ENCODE data around the gene CAND2. TPM values are rescaled to one million over a fixed set of nuclear protein-coding genes. Genes with fewer than 3 reads are reported as not detected.
"Not testable (repeated sequence)": the region's sequence is repeated elsewhere in the genome, so short reads cannot be mapped to it uniquely, and the experiment has no call there.

The CAND2 gene
- total and polyA plus RNA-seq, 2 experiments from 2014 or later, result 0.43 to 0.53 TPM

GRCh38 chr3:12879191-12879815 is 82.8 kb downstream of the CAND2 start:
- Histone ChIP-seq H3K79me2 (ENCODE audit: insufficient read depth) (no peaks in the 10 kb centered on the region), H3K9me2 (ENCODE audit: insufficient read depth) (no peaks in the 10 kb centered on the region), H3K4me3 (no peak overlapping the region), H2AFZ (no peak overlapping the region), H3K27me3 (replicated peaks; ENCODE audit: insufficient read depth) (no peaks in the 10 kb centered on the region; the same call in 1 of the 2 replicates), H3K4me1 (ENCODE audit: insufficient read depth) (no peaks in the 10 kb centered on the region), H3K36me3 (ENCODE audit: low read depth) (no peaks in the 10 kb centered on the region), H3F3A (ENCODE audit: insufficient read depth) (no peaks in the 10 kb centered on the region), H4K20me1 (ENCODE audit: insufficient read depth) (no peaks in the 10 kb centered on the region), H3K27ac (no peak overlapping the region), H3K9me3 (ENCODE audit: low read depth) (no peaks in the 10 kb centered on the region), H3K9ac (no peak overlapping the region), H3K4me2 (ENCODE audit: unreplicated experiment) (no peak overlapping the region)
- DNase-seq, result peak; percentile 19
- WGBS, 2 experiments (ENCODE audit: low coverage in 1 of 2, low lambda C conversion rate in 2 of 2, missing lambda C conversion rate in 2 of 2), result 74% methylated on average over 5 of the region's 5 CpGs
- in situ Hi-C loops (cut with MboI), result no loop called here
- TF ChIP-seq EZH2phosphoT487 (IDR thresholded peaks at IDR 0.05; ENCODE audit: insufficient read depth, low read depth), result no peak
- TF ChIP-seq EZH2 (IDR thresholded peaks at IDR 0.05; ENCODE audit: insufficient read depth, poor library complexity, severe bottlenecking), result no peak

GRCh38 chr3:12881858-12882257 is 85.4 kb downstream of the CAND2 start:
- 79 to 84% methylated on average over 11 to 12 of the region's 12 CpGs for WGBS, 2 experiments (ENCODE audit: low coverage in 1 of 2, low lambda C conversion rate in 2 of 2, missing lambda C conversion rate in 2 of 2)
- H3K79me2 ChIP-seq (ENCODE audit: insufficient read depth); H3K4me3 ChIP-seq; H4K20me1 ChIP-seq (ENCODE audit: insufficient read depth); H2AFZ ChIP-seq; in situ Hi-C loops (cut with MboI); H3K36me3 ChIP-seq (ENCODE audit: low read depth); H3K4me2 ChIP-seq (ENCODE audit: unreplicated experiment); H3K9ac ChIP-seq; H3K9me2 ChIP-seq (ENCODE audit: insufficient read depth); H3K9me3 ChIP-seq (ENCODE audit: low read depth); DNase-seq; H3K27me3 ChIP-seq (replicated peaks; ENCODE audit: insufficient read depth); H3K27ac ChIP-seq; H3F3A ChIP-seq (ENCODE audit: insufficient read depth); H3K4me1 ChIP-seq (ENCODE audit: insufficient read depth): not testable (repeated sequence)

- H3K4me2 ChIP-seq (ENCODE audit: unreplicated experiment), result no peak overlapping the region
- H3F3A ChIP-seq (ENCODE audit: insufficient read depth), result no peaks in the 10 kb centered on the region
- DNase-seq, result no peak
- H2AFZ ChIP-seq, result no peak overlapping the region
- no peaks in the 10 kb centered on the region for H3K9me2 ChIP-seq (ENCODE audit: insufficient read depth)
- no peaks in the 10 kb centered on the region for H3K79me2 ChIP-seq (ENCODE audit: insufficient read depth)
- TF ChIP-seq EZH2 (IDR thresholded peaks at IDR 0.05; ENCODE audit: insufficient read depth, poor library complexity, severe bottlenecking) (no peak), EZH2phosphoT487 (IDR thresholded peaks at IDR 0.05; ENCODE audit: insufficient read depth, low read depth) (no peak)
- no peak overlapping the region for H3K9ac ChIP-seq
- H3K4me1 ChIP-seq (ENCODE audit: insufficient read depth), result no peaks in the 10 kb centered on the region
- peaks cover 10% of the 10 kb centered on the region; the same call in 1 of the 2 replicates for H3K27me3 ChIP-seq (replicated peaks; ENCODE audit: insufficient read depth)
- no peaks in the 10 kb centered on the region for H3K36me3 ChIP-seq (ENCODE audit: low read depth)
- no peak overlapping the region for H3K4me3 ChIP-seq
- no peaks in the 10 kb centered on the region for H4K20me1 ChIP-seq (ENCODE audit: insufficient read depth)
- in situ Hi-C loops (cut with MboI), result no loop called here
- no peaks in the 10 kb centered on the region for H3K9me3 ChIP-seq (ENCODE audit: low read depth)
- no peak overlapping the region for H3K27ac ChIP-seq
- 91 to 94% methylated on average over 44 to 59 of the region's 62 CpGs for WGBS, 2 experiments (ENCODE audit: low coverage in 1 of 2, low lambda C conversion rate in 2 of 2, missing lambda C conversion rate in 2 of 2)
These were observed 86.1 kb downstream of the CAND2 start for GRCh38 chr3:12882336-12883310.

- Histone ChIP-seq H3K27ac (no peak overlapping the region), H3K27me3 (replicated peaks; ENCODE audit: insufficient read depth) (peaks cover 18% of the 10 kb centered on the region; the same call in 1 of the 2 replicates), H3K4me1 (ENCODE audit: insufficient read depth) (no peaks in the 10 kb centered on the region), H3K36me3 (ENCODE audit: low read depth) (no peaks in the 10 kb centered on the region), H2AFZ (peak overlapping the region; percentile 71), H3K4me2 (ENCODE audit: unreplicated experiment) (no peak overlapping the region), H3K4me3 (no peak overlapping the region), H3F3A (ENCODE audit: insufficient read depth) (no peaks in the 10 kb centered on the region), H4K20me1 (ENCODE audit: insufficient read depth) (no peaks in the 10 kb centered on the region), H3K79me2 (ENCODE audit: insufficient read depth) (no peaks in the 10 kb centered on the region), H3K9me2 (ENCODE audit: insufficient read depth) (no peaks in the 10 kb centered on the region), H3K9ac (no peak overlapping the region), H3K9me3 (ENCODE audit: low read depth) (no peaks in the 10 kb centered on the region)
- TF ChIP-seq EZH2 (IDR thresholded peaks at IDR 0.05; ENCODE audit: insufficient read depth, poor library complexity, severe bottlenecking) (no peak), EZH2phosphoT487 (IDR thresholded peaks at IDR 0.05; ENCODE audit: insufficient read depth, low read depth) (no peak)
- WGBS, 2 experiments (ENCODE audit: low coverage in 1 of 2, low lambda C conversion rate in 2 of 2, missing lambda C conversion rate in 2 of 2), result 36 to 41% methylated on average over 15 of the region's 15 CpGs
- in situ Hi-C loops (cut with MboI), result no loop called here
- peak; percentile 58 for DNase-seq
These were observed 87.8 kb downstream of the CAND2 start for GRCh38 chr3:12884186-12884680.

Small RNAs within 50 kb of the gene (small RNA-seq; reads per million reads assigned to genes)
- gene AC034198.1 (ENCODE audit: low read depth, low replicate concordance), result not detected

Other genes starting within 250 kb of the CAND2 start
- gene MKRN2, start 239.6 kb upstream of the CAND2 start, total RNA-seq (2014; rRNA removed; shearing (Covaris generic)), result 41.6 and 52.9 TPM in 2 replicates
- 43.7 and 47.2 TPM in 2 replicates for gene MKRN2, start 239.6 kb upstream of the CAND2 start, polyA plus RNA-seq (2016; fragmentation: Nextera tagmentation; extraction: Ambion mirVana)
- gene RAF1, start 132.6 kb upstream of the CAND2 start, total RNA-seq (2014; rRNA removed; shearing (Covaris generic)), result 87.4 and 91.6 TPM in 2 replicates
- gene RAF1, start 132.6 kb upstream of the CAND2 start, polyA plus RNA-seq (2016; fragmentation: Nextera tagmentation; extraction: Ambion mirVana), result 57.3 and 59.0 TPM in 2 replicates
- not detected in 2 replicates for gene TMEM40, start 37.4 kb upstream of the CAND2 start, total RNA-seq (2014; rRNA removed; shearing (Covaris generic))
- not detected in 2 replicates for gene TMEM40, start 37.4 kb upstream of the CAND2 start, polyA plus RNA-seq (2016; fragmentation: Nextera tagmentation; extraction: Ambion mirVana)
- gene RPL32, start 44.9 kb downstream of the CAND2 start, total RNA-seq (2014; rRNA removed; shearing (Covaris generic)), result 426 and 1,611 TPM in 2 replicates
- gene RPL32, start 44.9 kb downstream of the CAND2 start, polyA plus RNA-seq (2016; fragmentation: Nextera tagmentation; extraction: Ambion mirVana), result 923 and 947 TPM in 2 replicates